HG03378 (cell line): ENCODE measurements around the gene PPP3R1.
A peak's percentile ranks its signal among the peaks of the same experiment; 100 is the strongest.

ENCODE experiments used
- ATAC-seq: cut with Tn5 transposase; IDR thresholded peaks from one replicate; pipeline ENCODE4 v1.9.1; 2021; ENCODE audit warnings: mild to moderate bottlenecking, moderate library complexity; ENCODE audit not compliant: unreplicated experiment

Gene PPP3R1

GRCh38 chr2:68252400-68253218, at the start of gene PPP3R1:
Gene PPP3R1 (minus strand): TSS chr2:68252532. CDS start chr2:68252127, 405 bp downstream.
- ATAC-seq = peak; percentile 64

GRCh38 chr2:68295516-68295915, 43.2 kb upstream of the PPP3R1 start:
- ATAC-seq = peak; percentile 87

- no peak for ATAC-seq
These were observed 42.6 kb upstream of the PPP3R1 start for GRCh38 chr2:68294913-68295312.

GRCh38 chr2:68294187-68294586, 41.9 kb upstream of the PPP3R1 start:
- no peak for ATAC-seq

- ATAC-seq = no peak
These were observed 41.4 kb upstream of the PPP3R1 start for GRCh38 chr2:68293755-68294154.

- no peak for ATAC-seq
These were observed 40.7 kb upstream of the PPP3R1 start for GRCh38 chr2:68293024-68293423.

GRCh38 chr2:68292108-68292710, 39.9 kb upstream of the PPP3R1 start:
- peak; percentile 60 for ATAC-seq

GRCh38 chr2:68291314-68291713, 39.0 kb upstream of the PPP3R1 start:
- no peak for ATAC-seq

GRCh38 chr2:68290901-68291300, 38.6 kb upstream of the PPP3R1 start:
- no peak for ATAC-seq

- ATAC-seq = no peak
These were observed 35.5 kb upstream of the PPP3R1 start for GRCh38 chr2:68287580-68288441.

- ATAC-seq = no peak
These were observed 32.6 kb upstream of the PPP3R1 start for GRCh38 chr2:68284896-68285295.

- ATAC-seq = no peak
These were observed 31.1 kb upstream of the PPP3R1 start for GRCh38 chr2:68283419-68283812.

- no peak for ATAC-seq
These were observed 30.6 kb upstream of the PPP3R1 start for GRCh38 chr2:68282811-68283418.

- no peak for ATAC-seq
These were observed 28.5 kb upstream of the PPP3R1 start for GRCh38 chr2:68280796-68281195.

- no peak for ATAC-seq
These were observed 28.0 kb upstream of the PPP3R1 start for GRCh38 chr2:68280348-68280747.

- no peak for ATAC-seq
These were observed 27.4 kb upstream of the PPP3R1 start for GRCh38 chr2:68279691-68280090.

GRCh38 chr2:68278169-68278568, 25.8 kb upstream of the PPP3R1 start:
- no peak for ATAC-seq

GRCh38 chr2:68274022-68274421, 21.7 kb upstream of the PPP3R1 start:
- no peak for ATAC-seq

- no peak for ATAC-seq
These were observed 20.1 kb upstream of the PPP3R1 start for GRCh38 chr2:68272246-68272994.

- ATAC-seq = no peak
These were observed 14.3 kb upstream of the PPP3R1 start for GRCh38 chr2:68266655-68267054.
